ENCODE measurements around the gene VIPR1.

Gene VIPR1

DNA sequence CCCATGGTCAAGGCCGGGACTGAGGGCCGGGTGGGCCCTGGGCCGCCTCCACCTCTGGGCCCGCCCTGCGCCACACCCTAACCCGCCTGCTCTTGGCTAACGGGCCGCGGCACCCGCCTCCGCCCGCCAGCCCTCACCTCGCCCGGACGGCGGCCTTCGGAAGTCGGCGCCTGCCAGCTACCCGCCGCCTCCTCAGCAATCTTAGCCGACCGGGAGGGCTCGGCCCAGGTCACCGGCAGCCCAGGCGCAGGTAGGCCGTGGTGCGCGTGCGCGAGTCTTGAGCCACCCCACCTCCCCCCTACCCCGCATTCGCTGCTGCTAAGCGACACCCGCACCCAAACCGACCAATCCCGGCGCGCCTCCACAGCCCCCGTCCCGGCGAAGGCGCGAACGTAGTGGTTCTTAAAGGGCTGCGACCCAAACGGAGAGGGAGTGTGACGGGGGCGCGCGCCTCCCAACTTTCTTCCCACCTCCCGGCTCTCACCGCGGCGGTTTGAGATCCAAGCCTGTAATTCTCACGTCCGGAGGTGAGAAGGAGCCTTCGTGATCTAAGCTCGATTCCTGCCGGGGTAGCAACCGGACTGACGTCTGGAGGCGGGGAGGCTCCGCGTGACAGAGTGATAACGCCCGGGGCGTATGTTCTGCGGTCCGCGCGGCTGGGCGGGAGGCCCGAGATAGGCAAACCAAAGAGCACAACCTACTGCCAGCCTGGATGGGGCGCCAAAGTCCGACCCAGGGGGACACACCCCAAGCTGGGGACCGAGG, 79.4 kb downstream of the VIPR1 start, which contains the start of gene SEC22C:
SEC22C (minus strand) TSS at position 259 of the 765 bp plus-strand sequence. CDS start 12,921 bp downstream, outside the sequence.
- DNase-seq, result peak; percentile 96

DNA sequence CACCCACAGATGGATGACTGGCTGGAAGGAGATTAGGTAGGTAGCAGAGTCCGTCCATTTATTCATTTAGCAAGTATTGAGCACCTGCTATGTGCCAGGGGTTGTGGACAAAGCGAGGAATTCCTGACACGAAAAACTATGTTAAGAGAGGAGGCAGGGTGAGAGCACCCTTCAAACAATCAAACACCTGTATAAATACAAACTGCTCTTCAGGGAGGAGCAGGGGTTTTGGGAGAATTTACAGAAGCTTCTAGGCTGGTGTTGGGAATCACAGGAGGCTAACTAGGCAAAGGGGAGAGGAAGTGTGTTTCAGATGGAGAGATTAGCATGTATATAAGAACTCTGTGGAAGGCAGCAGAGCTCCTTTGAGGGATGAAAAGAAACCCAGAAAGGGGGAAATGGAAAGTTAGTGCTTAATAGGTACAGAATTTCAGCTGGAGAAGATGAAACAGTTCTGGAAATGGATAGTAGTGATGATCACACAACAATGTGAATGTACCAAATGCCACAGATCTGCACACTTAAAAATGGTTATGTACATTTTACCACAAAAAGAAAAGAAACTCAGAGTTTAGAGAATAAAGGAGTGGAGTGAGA, 80.1 kb downstream of the VIPR1 start:
- DNase-seq, result no peak
